KOPT-K1 (cell line): ENCODE results near the gene USP12.
"Not testable (repeated sequence)": the region's sequence is repeated elsewhere in the genome, so short reads cannot be mapped to it uniquely, and the experiment has no call there.

ENCODE experiments used
- H3K27ac ChIP-seq: fragments of 200-600 bp; sonication (generic); 2 replicates; pipeline ENCODE4 v1.5.1; 2016; ENCODE audit warnings: antibody characterized with exemption, mild to moderate bottlenecking, low read depth, low read length; ENCODE audit not compliant: poor library complexity, severe bottlenecking
- H3K36me3 ChIP-seq: fragments of 200-600 bp; sonication (generic); 2 replicates; pipeline ENCODE4 v1.5.1; 2017; ENCODE audit warnings: antibody characterized with exemption, mild to moderate bottlenecking, low read length, moderate library complexity; ENCODE audit not compliant: insufficient read depth
- H3K9me3 ChIP-seq: fragments of 200-600 bp; sonication (generic); 2 replicates; pipeline ENCODE4 v1.5.1; 2017; ENCODE audit warnings: antibody characterized with exemption, low read length, mild to moderate bottlenecking; ENCODE audit not compliant: insufficient read depth, poor library complexity, severe bottlenecking

Gene USP12

GRCh38 chr13:27126859-27127258, 44.8 kb downstream of the USP12 start:
- peaks cover 19% of the 10 kb centered on the region; the same call in 1 of the 2 replicates for H3K36me3 ChIP-seq
- H3K27ac ChIP-seq = no peak overlapping the region
- H3K9me3 ChIP-seq = peaks cover 63% of the 10 kb centered on the region

DNA sequence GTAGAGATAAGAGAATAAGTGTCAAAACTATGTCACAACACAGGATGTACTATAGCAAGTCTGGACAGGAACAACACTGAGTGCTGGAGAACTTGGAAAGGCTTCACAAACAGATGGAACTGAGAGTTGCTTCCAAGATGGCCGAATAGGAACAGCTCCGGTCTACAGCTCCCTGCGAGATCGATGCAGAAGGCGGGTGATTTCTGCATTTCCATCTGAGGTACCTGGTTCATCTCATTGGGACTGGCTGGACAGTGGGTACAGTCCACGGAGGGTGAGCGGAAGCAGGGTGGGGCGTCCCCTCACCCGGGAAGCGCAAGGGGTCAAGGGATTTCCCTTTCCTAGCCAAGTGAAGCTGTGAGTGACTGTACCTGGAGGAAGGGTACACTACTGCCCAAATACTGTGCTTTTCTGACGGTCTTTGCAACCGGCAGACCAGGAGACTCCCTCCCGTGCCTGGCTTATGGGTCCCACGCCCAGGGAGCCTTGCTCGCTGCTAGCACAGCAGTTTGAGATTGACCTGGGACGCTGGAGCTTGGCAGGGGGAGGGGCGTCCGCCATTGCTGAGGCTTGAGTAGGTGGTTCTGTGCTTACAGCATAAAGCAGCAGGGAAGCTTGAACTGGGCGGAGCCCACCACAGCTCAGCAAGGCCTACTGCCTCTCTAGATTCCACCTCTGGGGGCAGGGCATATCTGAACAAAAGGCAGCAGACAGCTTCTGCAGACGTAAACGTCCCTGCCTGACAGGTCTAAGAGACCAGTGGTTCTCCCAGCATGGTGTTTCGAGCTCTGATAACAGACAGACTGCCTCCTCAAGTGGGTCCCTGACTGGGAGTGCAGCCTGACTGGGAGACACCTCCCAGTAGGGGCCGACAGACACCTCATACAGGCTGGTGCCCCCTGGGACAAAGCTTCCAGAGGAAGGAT, 46.0 kb downstream of the USP12 start:
- Histone ChIP-seq H3K36me3 (peaks cover 14% of the 10 kb centered on the region; the same call in 1 of the 2 replicates), H3K9me3 (peaks cover 62% of the 10 kb centered on the region), H3K27ac (no peak overlapping the region)

DNA sequence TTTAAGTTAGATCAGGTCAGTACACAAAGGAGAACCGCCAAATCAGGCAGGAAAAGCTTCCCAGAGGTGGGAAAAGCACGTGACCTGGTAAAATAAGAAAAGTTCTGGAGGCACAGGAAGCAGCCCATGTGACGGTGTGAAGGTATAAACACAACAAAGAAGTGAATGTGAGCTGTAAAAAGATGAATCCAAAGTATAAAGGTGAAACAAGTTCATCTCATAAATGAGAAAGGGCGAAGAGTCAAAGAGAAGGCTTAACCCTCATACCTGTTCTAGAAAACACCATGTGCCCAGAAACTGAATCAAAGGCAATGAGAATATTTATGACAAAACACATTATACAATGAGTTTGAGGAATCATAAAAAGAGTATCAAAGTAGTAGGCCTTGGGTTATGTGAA, 47.0 kb downstream of the USP12 start:
- peaks cover 14% of the 10 kb centered on the region; the same call in 1 of the 2 replicates for H3K36me3 ChIP-seq
- peaks cover 52% of the 10 kb centered on the region for H3K9me3 ChIP-seq
- no peak overlapping the region for H3K27ac ChIP-seq

DNA sequence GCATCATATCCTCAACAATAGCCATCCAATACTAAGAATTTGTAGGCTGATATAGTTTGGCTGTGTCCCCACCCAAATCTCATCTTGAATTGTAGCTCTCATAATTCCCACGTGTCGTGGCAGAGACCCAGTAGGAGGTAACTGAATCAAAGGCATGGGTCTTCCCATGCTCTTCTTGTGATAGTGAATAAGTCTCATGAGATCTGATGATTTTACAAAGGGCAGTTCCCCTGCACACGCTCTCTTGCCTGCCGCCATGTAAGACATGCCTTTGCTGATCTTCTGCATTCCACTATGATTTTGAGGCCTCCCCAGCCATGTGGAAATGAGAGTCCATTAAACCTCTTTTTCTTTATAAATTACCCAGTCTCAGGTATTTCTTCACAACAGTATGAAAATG, 48.2 kb downstream of the USP12 start:
- Histone ChIP-seq H3K9me3 (peaks cover 52% of the 10 kb centered on the region), H3K36me3 (peaks cover 14% of the 10 kb centered on the region; the same call in 1 of the 2 replicates)
- H3K27ac ChIP-seq = not testable (repeated sequence)

DNA sequence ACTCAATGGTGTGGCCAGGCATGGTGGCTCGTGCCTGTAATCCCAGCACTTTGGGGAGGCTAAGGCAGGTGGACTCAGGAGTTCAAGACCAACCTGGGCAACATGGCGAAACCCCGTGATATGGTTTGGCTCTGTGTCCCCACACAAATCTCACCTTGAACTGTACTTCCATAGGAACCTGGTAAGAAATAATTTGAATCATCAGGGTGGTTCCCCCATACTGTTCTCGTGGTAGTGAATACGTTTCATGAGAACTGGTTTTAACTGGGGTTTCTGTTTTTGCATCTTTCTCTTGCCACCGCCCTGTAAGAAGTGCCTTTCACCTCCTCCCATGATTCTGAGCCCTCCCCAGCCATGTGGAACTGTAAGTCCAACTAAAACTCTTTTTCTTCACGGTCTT, 49.6 kb downstream of the USP12 start:
- H3K9me3 ChIP-seq = peaks cover 55% of the 10 kb centered on the region
- H3K27ac ChIP-seq = no peak overlapping the region
- peaks cover 14% of the 10 kb centered on the region; the same call in 1 of the 2 replicates for H3K36me3 ChIP-seq

- peaks cover 53% of the 10 kb centered on the region for H3K9me3 ChIP-seq
- H3K36me3 ChIP-seq = peaks cover 15% of the 10 kb centered on the region; the same call in 1 of the 2 replicates
- H3K27ac ChIP-seq = no peak overlapping the region
These were observed 50.8 kb downstream of the USP12 start for GRCh38 chr13:27120811-27121210.

GRCh38 chr13:27120011-27120410, 51.6 kb downstream of the USP12 start:
- Histone ChIP-seq H3K36me3 (peaks cover 17% of the 10 kb centered on the region; the same call in 1 of the 2 replicates), H3K9me3 (peaks cover 47% of the 10 kb centered on the region), H3K27ac (no peak overlapping the region)

- no peak overlapping the region for H3K27ac ChIP-seq
- peaks cover 16% of the 10 kb centered on the region; the same call in 1 of the 2 replicates for H3K36me3 ChIP-seq
- H3K9me3 ChIP-seq = peaks cover 32% of the 10 kb centered on the region
These were observed 53.1 kb downstream of the USP12 start for GRCh38 chr13:27118428-27119054.

GRCh38 chr13:27117952-27118351, 53.7 kb downstream of the USP12 start:
- no peak overlapping the region for H3K27ac ChIP-seq
- 0 out of 2 replicates have a peak, but pooled peaks cover 12% of the 10 kb centered on the region for H3K36me3 ChIP-seq
- peaks cover 26% of the 10 kb centered on the region for H3K9me3 ChIP-seq

- Histone ChIP-seq H3K27ac (no peak overlapping the region), H3K9me3 (peaks cover 18% of the 10 kb centered on the region), H3K36me3 (0 out of 2 replicates have a peak, but pooled peaks cover 9% of the 10 kb centered on the region)
These were observed 54.5 kb downstream of the USP12 start for GRCh38 chr13:27117158-27117557.

DNA sequence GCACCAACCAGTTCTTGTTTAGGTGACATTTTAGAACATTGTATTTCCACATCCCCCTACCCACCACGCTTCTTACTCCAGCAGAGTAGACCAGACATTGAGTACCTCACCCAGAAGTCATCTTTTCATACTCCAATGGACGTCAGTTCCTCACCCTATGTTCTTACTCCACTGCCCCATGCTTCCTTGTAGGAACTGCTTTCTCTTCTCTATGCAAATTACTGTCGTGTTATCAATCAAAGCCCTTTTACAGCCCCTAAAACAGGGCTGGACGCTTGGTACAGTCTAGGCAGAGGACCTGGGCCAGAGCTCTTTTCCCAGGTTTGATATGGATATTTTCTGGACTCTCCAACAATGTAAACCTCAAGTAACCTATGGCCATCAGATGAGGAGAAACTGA, 58.2 kb downstream of the USP12 start:
- peaks cover 7% of the 10 kb centered on the region; the same call in 1 of the 2 replicates for H3K36me3 ChIP-seq
- no peak overlapping the region for H3K27ac ChIP-seq
- peaks cover 9% of the 10 kb centered on the region for H3K9me3 ChIP-seq

DNA sequence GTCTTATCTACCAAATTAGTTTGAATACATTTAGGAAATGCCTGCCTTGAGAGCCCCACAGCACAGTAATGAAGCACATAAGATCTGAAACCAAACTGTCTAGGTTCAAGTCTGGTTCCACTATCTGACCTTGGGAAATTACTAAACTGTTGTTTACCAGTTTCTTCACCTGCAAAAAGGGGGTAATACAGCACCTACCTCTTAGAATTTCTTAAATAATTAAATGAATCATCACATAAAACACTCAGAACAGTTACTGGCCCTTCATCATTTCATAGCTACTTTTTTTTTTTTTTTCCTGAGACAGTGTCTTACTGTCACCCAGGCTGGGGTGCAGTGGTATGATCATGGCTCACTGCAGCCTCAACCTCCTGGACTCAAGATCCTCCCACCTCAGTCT, 59.6 kb downstream of the USP12 start:
- peaks cover 7% of the 10 kb centered on the region; the same call in 1 of the 2 replicates for H3K36me3 ChIP-seq
- H3K9me3 ChIP-seq = peaks cover 6% of the 10 kb centered on the region
- H3K27ac ChIP-seq = no peak overlapping the region

DNA sequence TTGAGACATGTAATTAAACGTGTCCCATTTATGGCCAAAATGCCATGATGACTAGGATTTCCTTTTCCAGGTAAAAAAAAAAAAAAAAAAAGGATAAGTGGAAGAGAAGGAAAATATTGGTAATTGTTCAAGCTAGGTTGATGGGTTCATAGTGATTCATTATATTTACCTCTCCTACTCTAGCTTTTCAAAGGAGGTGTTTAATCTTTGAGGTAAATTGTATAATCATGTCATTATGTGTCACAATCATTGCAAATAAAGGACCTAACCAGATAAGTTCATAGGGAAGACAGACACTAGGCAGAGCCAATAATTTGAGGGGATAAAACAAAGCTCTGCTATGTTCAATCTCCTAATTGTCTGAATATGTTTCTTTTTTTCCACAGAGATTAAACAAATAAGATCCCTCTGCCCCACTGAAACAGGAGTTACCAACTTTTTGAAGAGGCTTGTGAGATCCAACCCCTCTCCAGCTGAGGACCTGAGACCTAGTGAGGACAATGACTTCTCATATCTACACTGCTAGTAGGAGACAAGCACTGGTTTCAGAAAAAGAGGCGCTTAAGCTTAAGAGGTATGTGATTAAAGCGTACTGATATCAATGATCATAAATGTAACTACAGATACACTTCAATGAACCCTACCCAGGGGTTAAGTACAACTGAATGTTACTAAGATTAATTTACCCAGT, 61.4 kb downstream of the USP12 start:
- Histone ChIP-seq H3K36me3 (peaks cover 6% of the 10 kb centered on the region), H3K27ac (no peak overlapping the region), H3K9me3 (no peaks in the 10 kb centered on the region)

- Histone ChIP-seq H3K27ac (no peak overlapping the region), H3K9me3 (no peaks in the 10 kb centered on the region)
These were observed 65.5 kb downstream of the USP12 start for GRCh38 chr13:27106144-27106543.

GRCh38 chr13:27104606-27105005, 67.0 kb downstream of the USP12 start:
- peaks cover 35% of the 10 kb centered on the region for H3K36me3 ChIP-seq
- no peak overlapping the region for H3K27ac ChIP-seq
- H3K9me3 ChIP-seq = no peaks in the 10 kb centered on the region

More at GRCh38 chr13:27106144-27106543, 65.5 kb downstream of the USP12 start:
- peaks cover 35% of the 10 kb centered on the region for H3K36me3 ChIP-seq
